A549 (cell line): Measurements from ENCODE around the gene MRPL33. TPM values are rescaled to one million over a fixed set of nuclear protein-coding genes. Genes with fewer than 3 reads are reported as not detected.
A peak's percentile ranks its signal among the peaks of the same experiment; 100 is the strongest.

Experiments used
- ATAC-seq, 2 experiments: fragments of 200-7000 bp in 1 of 2; fragments of >200 bp in 1 of 2; cut with Nextera tagmentation in 1 of 2; cut with Tn5 transposase in 1 of 2; 3 replicates each; pipeline versions ENCODE4 v1.8.0 to v1.9.1; 2018 to 2020; ENCODE audit warnings: mild to moderate bottlenecking in 1 of 2, moderate library complexity in 1 of 2
- CTCF ChIA-PET: fragments of 300-600 bp; sonication (Branson Sonifier 250); formaldehyde crosslinking; extraction: SDS; loops from one replicate; lab custom pipeline; 2021; ENCODE audit warnings: antibody characterized with exemption, inconsistent platforms; lab: Yijun Ruan, JAX
- POLR2A ChIA-PET: fragments of 350-600 bp; formaldehyde crosslinking; extraction: SDS; loops from one replicate; lab custom pipeline; 2021; ENCODE audit warnings: antibody characterized with exemption, inconsistent platforms; lab: Yijun Ruan, JAX
- DNase-seq, 2 experiments: peaks; one replicate each; pipeline versions ENCODE4 v3.0.0 to v3.0.0-alpha.2; 2011 to 2016; ENCODE audit warnings: low read depth in 1 of 2, low spot score in 1 of 2
- FAIRE-seq: peaks from 2 replicates; lab custom pipeline; 2011; peaks lifted over from hg19 to GRCh38; lab: Jason Lieb, UNC
- H3K27ac ChIP-seq, 2 experiments: fragments of >200 bp; sonication (Bioruptor Twin); formaldehyde crosslinking; 3 replicates each; pipeline ENCODE4 v1.5.1; 2016 to 2017
- H3K4me1 ChIP-seq: fragments of >200 bp; sonication (Bioruptor Twin); formaldehyde crosslinking; 3 replicates; pipeline ENCODE4 v1.6.1; 2016
- H3K4me2 ChIP-seq: fragments of >200 bp; sonication (Bioruptor Twin); formaldehyde crosslinking; 3 replicates; pipeline ENCODE4 v1.6.1; 2016
- H3K4me3 ChIP-seq: fragments of >200 bp; sonication (Bioruptor Twin); formaldehyde crosslinking; 3 replicates; pipeline ENCODE4 v1.5.1; 2016
- H3K9me3 ChIP-seq: fragments of >200 bp; sonication (Bioruptor Twin); formaldehyde crosslinking; 3 replicates; pipeline ENCODE4 v1.6.1; 2016
- BHLHE40 ChIP-seq: IDR thresholded peaks from 2 replicates; pipeline ENCODE4 v1.6.1; 2012; ENCODE audit warnings: low read depth, low read length, inconsistent platforms
- CBX2 ChIP-seq: fragments of 200-600 bp; sonication (generic); IDR thresholded peaks from 2 replicates; pipeline ENCODE4 v1.6.1; 2016; ENCODE audit warnings: low read depth, mild to moderate bottlenecking, borderline replicate concordance
- CEBPB ChIP-seq, 2 experiments: fragments of >200 bp in 1 of 2; sonication (Bioruptor Twin) in 1 of 2; formaldehyde crosslinking in 1 of 2; IDR thresholded peaks; 2 replicates each; pipeline ENCODE4 v1.6.1; 2012 to 2016
- CHD2 ChIP-seq: fragments of 150-350 bp; IDR thresholded peaks from 2 replicates; pipeline ENCODE4 v1.6.1; 2014; ENCODE audit warnings: low read length; ENCODE audit not compliant: partially characterized antibody
- CHD4 ChIP-seq: fragments of 200-600 bp; sonication (generic); IDR thresholded peaks from 2 replicates; pipeline ENCODE4 v1.6.1; 2016; ENCODE audit warnings: antibody characterized with exemption, mild to moderate bottlenecking, borderline replicate concordance
- EHMT2 ChIP-seq: fragments of 200-600 bp; sonication (generic); IDR thresholded peaks from 2 replicates; pipeline ENCODE4 v1.6.1; 2016; ENCODE audit warnings: antibody characterized with exemption, low read depth, mild to moderate bottlenecking, moderate library complexity
- ESRRA ChIP-seq: fragments of 150-350 bp; IDR thresholded peaks from 2 replicates; pipeline ENCODE4 v1.6.1; 2014; ENCODE audit warnings: mild to moderate bottlenecking, low read length, borderline replicate concordance
- FOSL2 ChIP-seq, 2 experiments: fragments of 450-650 bp in 1 of 2; fragments of >200 bp in 1 of 2; sonication (Bioruptor Twin) in 1 of 2; formaldehyde crosslinking; IDR thresholded peaks; 2 replicates each; pipeline versions ENCODE4 v1.5.0 to v1.6.1; 2016 to 2020; ENCODE audit warnings: mild to moderate bottlenecking in 1 of 2, moderate library complexity in 1 of 2
- FOXS1 ChIP-seq: fragments of 250-450 bp; sonication (Bioruptor Pico); IDR thresholded peaks from 2 replicates; pipeline ENCODE4 v1.5.0; 2020; ENCODE audit warnings: mild to moderate bottlenecking, moderate library complexity
- GATA3 ChIP-seq: IDR thresholded peaks from 2 replicates; pipeline ENCODE4 v1.6.1; 2012; ENCODE audit warnings: borderline replicate concordance
- HDAC2 ChIP-seq: fragments of 200-600 bp; sonication (generic); IDR thresholded peaks from 2 replicates; pipeline ENCODE4 v1.6.1; 2016
- HEYL ChIP-seq: fragments of 250-450 bp; sonication (Bioruptor Pico); IDR thresholded peaks from 2 replicates; pipeline ENCODE4 v1.8.0; 2021; ENCODE audit warnings: mild to moderate bottlenecking, moderate library complexity
- HOXA7 ChIP-seq: fragments of 250-450 bp; sonication (Bioruptor Pico); IDR thresholded peaks from 2 replicates; pipeline ENCODE4 v1.5.0; 2020; ENCODE audit warnings: mild to moderate bottlenecking, moderate library complexity
- JUN ChIP-seq, 2 experiments: fragments of >200 bp; sonication (Bioruptor Twin); formaldehyde crosslinking; IDR thresholded peaks; 2 replicates in 1 of 2; 3 replicates in 1 of 2; pipeline ENCODE4 v1.6.1; 2016 to 2017
- KDM1A ChIP-seq: fragments of 200-600 bp; sonication (generic); IDR thresholded peaks from 2 replicates; pipeline ENCODE4 v1.6.1; 2016; ENCODE audit warnings: low read depth, mild to moderate bottlenecking
- MYC ChIP-seq: IDR thresholded peaks from 2 replicates; pipeline ENCODE4 v1.6.1; 2012; ENCODE audit warnings: mild to moderate bottlenecking, inconsistent platforms, low read length, improper control_type of control experiment, borderline replicate concordance
- NFE2L2 ChIP-seq: fragments of 150-350 bp; conservative IDR thresholded peaks from 2 replicates; pipeline ENCODE4 v1.6.1; 2014; ENCODE audit warnings: low read length
- NPAS2 ChIP-seq: fragments of 250-450 bp; sonication (Bioruptor Pico); IDR thresholded peaks from 2 replicates; pipeline ENCODE4 v1.8.0; 2022; ENCODE audit warnings: mild to moderate bottlenecking, moderate library complexity, borderline replicate concordance
- NR3C1 ChIP-seq: fragments of >200 bp; sonication (Bioruptor Twin); formaldehyde crosslinking; IDR thresholded peaks from 3 replicates; pipeline ENCODE4 v1.6.1; 2017
- PHF8 ChIP-seq: fragments of 200-600 bp; sonication (generic); IDR thresholded peaks from 2 replicates; pipeline ENCODE4 v1.6.1; 2016; ENCODE audit warnings: low read depth, mild to moderate bottlenecking, antibody characterized with exemption, moderate library complexity, borderline replicate concordance
- POLR2A ChIP-seq: IDR thresholded peaks from 2 replicates; pipeline ENCODE4 v1.6.1; 2012; ENCODE audit warnings: mild to moderate bottlenecking, low read length
- RAD21 ChIP-seq, 2 experiments: fragments of >200 bp in 1 of 2; sonication (Bioruptor Twin) in 1 of 2; formaldehyde crosslinking in 1 of 2; IDR thresholded peaks in 1 of 2; conservative IDR thresholded peaks in 1 of 2; 2 replicates in 1 of 2; 3 replicates in 1 of 2; pipeline ENCODE4 v1.6.1; 2012 to 2018; ENCODE audit warnings: inconsistent platforms in 1 of 2
- RCOR1 ChIP-seq: fragments of 150-350 bp; IDR thresholded peaks from 2 replicates; pipeline ENCODE4 v1.6.1; 2014; ENCODE audit warnings: antibody characterized with exemption, low read length, low read depth
- SREBF2 ChIP-seq: fragments of 450-650 bp; IDR thresholded peaks from 2 replicates; pipeline ENCODE4 v1.6.1; 2014; ENCODE audit warnings: mild to moderate bottlenecking, moderate library complexity
- TFCP2L1 ChIP-seq: fragments of 250-450 bp; sonication (Bioruptor Pico); IDR thresholded peaks from 2 replicates; pipeline ENCODE4 v1.5.0; 2021; ENCODE audit warnings: mild to moderate bottlenecking
- ZC3H11A ChIP-seq: fragments of 450-650 bp; IDR thresholded peaks from 2 replicates; pipeline ENCODE4 v1.6.1; 2014; ENCODE audit warnings: antibody characterized with exemption, mild to moderate bottlenecking
- ZFP36 ChIP-seq: fragments of 450-650 bp; IDR thresholded peaks from 2 replicates; pipeline ENCODE4 v1.6.1; 2014; ENCODE audit warnings: borderline replicate concordance; ENCODE audit not compliant: partially characterized antibody
- ZSCAN20 ChIP-seq: fragments of 250-450 bp; sonication (Bioruptor Pico); IDR thresholded peaks from 2 replicates; pipeline ENCODE4 v1.8.0; 2022; ENCODE audit warnings: mild to moderate bottlenecking, moderate library complexity
- WGBS: methylation state at CpG from one replicate; pipeline ENCODE4 v1.1.6; 2017; ENCODE audit errors: missing lambda C conversion rate; 5-methylcytosine and 5-hydroxymethylcytosine counted together
- polyA plus RNA-seq, 4 experiments: library from polyadenylated mRNA; depleted of rRNA in 3 of 4; stranded (reverse); fragments of >200 nt; fragmentation: RNase III in 1 of 4; extraction: RNeasy Plus Mini Kit Qiagen cat#74134 plus additional on column Dnase treatment in 1 of 4; gene quantifications; 2 replicates in 3 of 4; 3 replicates in 1 of 4; pipeline ENCODE4 v1.2.3, GENCODE V29; 2011 to 2017
- TF ChIP-seq, protein P1 (sequence below): fragments of 250-450 bp; sonication (Bioruptor Pico); IDR thresholded peaks from 2 replicates; pipeline ENCODE4 v1.5.0; 2020; ENCODE audit warnings: low read depth, mild to moderate bottlenecking, moderate library complexity
- TF ChIP-seq, protein P2 (sequence below): IDR thresholded peaks from 2 replicates; pipeline ENCODE4 v1.6.1; 2012
- TF ChIP-seq, protein P3 (sequence below): IDR thresholded peaks from 2 replicates; pipeline ENCODE4 v1.6.1; 2012

MRPL33 gene
- polyA plus RNA-seq, 2 of the 4 experiments (the other 2 are of a cell fraction): 287 to 497 TPM

DNA sequence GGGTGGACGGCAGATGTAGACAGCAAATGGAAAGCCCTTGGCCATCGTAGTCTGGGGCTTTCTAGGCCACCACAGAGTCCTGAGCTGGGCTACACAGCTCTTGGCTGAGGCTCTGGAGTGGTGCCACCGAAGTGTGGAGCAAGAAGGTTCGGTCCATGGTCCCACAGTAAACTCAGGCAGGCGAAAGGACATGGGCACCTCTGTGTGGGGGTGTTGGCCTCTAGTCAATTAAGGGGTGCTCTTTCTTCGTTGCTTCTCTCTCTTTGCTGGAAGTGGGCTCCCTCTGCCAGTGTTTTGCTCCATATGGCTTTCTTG, 34.7 kb upstream of the MRPL33 start:
- CTCF ChIA-PET: interaction anchor here (1.0 to 3.1 kb wide), 8 partner anchors 8 to 717 kb away, joined by 3 to 32 read pairs (median 4); no protein-coding TSS in a partner anchor
- TF ChIP-seq CEBPB (IDR thresholded peaks at IDR 0.05): no peak
- TF ChIP-seq POLR2A: no peak
- TF ChIP-seq, protein P1, sequence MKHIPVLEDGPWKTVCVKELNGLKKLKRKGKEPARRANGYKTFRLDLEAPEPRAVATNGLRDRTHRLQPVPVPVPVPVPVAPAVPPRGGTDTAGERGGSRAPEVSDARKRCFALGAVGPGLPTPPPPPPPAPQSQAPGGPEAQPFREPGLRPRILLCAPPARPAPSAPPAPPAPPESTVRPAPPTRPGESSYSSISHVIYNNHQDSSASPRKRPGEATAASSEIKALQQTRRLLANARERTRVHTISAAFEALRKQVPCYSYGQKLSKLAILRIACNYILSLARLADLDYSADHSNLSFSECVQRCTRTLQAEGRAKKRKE (CRISPR knock-in tag): no peak
- TF ChIP-seq TFCP2L1 (CRISPR knock-in tag): no peak
- no peak for TF ChIP-seq RAD21 (conservative IDR thresholded peaks at IDR 0.05 in 1 of 2, IDR thresholded peaks at IDR 0.05 in 1 of 2)
- TF ChIP-seq HOXA7 (CRISPR knock-in tag): no peak
- no peak for TF ChIP-seq ZFP36
- TF ChIP-seq, protein P2, sequence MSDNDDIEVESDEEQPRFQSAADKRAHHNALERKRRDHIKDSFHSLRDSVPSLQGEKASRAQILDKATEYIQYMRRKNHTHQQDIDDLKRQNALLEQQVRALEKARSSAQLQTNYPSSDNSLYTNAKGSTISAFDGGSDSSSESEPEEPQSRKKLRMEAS: no peak
- no peak for TF ChIP-seq FOXS1 (CRISPR knock-in tag)
- no peak for TF ChIP-seq ZSCAN20
- TF ChIP-seq, protein P3, sequence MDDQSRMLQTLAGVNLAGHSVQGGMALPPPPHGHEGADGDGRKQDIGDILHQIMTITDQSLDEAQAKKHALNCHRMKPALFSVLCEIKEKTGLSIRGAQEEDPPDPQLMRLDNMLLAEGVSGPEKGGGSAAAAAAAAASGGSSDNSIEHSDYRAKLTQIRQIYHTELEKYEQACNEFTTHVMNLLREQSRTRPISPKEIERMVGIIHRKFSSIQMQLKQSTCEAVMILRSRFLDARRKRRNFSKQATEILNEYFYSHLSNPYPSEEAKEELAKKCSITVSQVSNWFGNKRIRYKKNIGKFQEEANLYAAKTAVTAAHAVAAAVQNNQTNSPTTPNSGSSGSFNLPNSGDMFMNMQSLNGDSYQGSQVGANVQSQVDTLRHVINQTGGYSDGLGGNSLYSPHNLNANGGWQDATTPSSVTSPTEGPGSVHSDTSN: no peak
- TF ChIP-seq NPAS2 (CRISPR knock-in tag): no peak
- TF ChIP-seq NFE2L2: no peak
- no peak for TF ChIP-seq PHF8
- ATAC-seq (no peak; a peak in 1 of 6 replicates), DNase-seq (no peak), FAIRE-seq (no peak)
- Histone ChIP-seq H3K4me3 (no peak overlapping the region), H3K9me3 (peaks cover 15% of the 10 kb centered on the region; the same call in 2 of the 3 replicates), H3K4me2 (no peak overlapping the region), H3K4me1 (peaks cover 17% of the 10 kb centered on the region), H3K27ac (peak overlapping the region; percentile 56 to 60; a peak in 4 of 6 replicates)
- WGBS: 87% methylated on average over 6 of the region's 6 CpGs
- POLR2A ChIA-PET: no interaction called here

DNA sequence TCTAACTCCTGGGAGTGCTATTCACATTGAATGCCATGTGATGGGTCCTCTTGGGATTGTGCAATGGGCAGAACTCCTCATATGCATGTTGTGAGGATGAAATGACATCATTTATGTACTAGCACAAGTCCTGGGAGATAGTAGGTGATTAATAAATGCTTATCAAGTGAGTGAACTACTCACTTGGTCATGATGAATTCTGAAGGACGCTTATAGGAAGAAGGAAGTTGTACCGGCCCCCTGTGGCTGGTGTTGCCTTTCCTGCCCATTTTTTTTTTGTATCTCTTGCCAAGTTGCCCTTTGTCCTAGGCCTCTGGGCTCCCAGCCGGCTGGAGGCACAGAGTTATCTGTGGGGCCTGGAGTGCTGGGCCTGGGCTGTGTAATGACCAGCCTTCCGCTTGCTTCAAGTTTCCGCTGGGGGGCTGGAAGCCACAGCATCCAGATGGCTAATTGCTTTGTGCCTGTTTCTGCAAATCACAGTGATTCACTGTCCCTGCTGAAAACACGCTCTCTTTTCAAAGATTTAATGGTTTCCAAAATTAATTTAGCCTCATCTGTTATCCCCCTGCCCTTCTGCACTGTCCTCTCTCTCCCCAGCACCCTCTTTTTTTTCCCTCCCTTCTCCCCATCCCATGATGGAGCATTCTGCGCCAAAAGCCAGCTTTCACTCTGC, 33.7 kb upstream of the MRPL33 start:
- Histone ChIP-seq H3K4me1 (peaks cover 17% of the 10 kb centered on the region), H3K9me3 (peaks cover 15% of the 10 kb centered on the region; the same call in 2 of the 3 replicates), H3K4me2 (peak overlapping the region; percentile 13), H3K27ac (peak overlapping the region; percentile 56 to 60; a peak in 5 of 6 replicates), H3K4me3 (no peak overlapping the region)
- ATAC-seq (peak; percentile 68 to 75), FAIRE-seq (no peak), DNase-seq (peak in 1 of 2 experiments; percentile 62)
- 56% methylated on average over 7 of the region's 7 CpGs for WGBS
- no peak for TF ChIP-seq EHMT2
- TF ChIP-seq RCOR1: no peak
- TF ChIP-seq CHD2: no peak
- no peak for TF ChIP-seq ZFP36
- TF ChIP-seq GATA3: no peak
- no peak for TF ChIP-seq NR3C1
- peak; percentile 85 to 90 for TF ChIP-seq CEBPB (IDR thresholded peaks at IDR 0.05)
- no peak for TF ChIP-seq FOSL2 (IDR thresholded peaks at IDR 0.05)
- peak; percentile 56 for TF ChIP-seq FOSL2 (CRISPR knock-in tag; IDR thresholded peaks at IDR 0.05)
- ChIA-PET POLR2A (no interaction called here), CTCF (interaction anchor here (1.0 to 3.1 kb wide), 5 partner anchors 9 to 54 kb away, joined by 3 to 32 read pairs (median 3); no protein-coding TSS in a partner anchor)

DNA sequence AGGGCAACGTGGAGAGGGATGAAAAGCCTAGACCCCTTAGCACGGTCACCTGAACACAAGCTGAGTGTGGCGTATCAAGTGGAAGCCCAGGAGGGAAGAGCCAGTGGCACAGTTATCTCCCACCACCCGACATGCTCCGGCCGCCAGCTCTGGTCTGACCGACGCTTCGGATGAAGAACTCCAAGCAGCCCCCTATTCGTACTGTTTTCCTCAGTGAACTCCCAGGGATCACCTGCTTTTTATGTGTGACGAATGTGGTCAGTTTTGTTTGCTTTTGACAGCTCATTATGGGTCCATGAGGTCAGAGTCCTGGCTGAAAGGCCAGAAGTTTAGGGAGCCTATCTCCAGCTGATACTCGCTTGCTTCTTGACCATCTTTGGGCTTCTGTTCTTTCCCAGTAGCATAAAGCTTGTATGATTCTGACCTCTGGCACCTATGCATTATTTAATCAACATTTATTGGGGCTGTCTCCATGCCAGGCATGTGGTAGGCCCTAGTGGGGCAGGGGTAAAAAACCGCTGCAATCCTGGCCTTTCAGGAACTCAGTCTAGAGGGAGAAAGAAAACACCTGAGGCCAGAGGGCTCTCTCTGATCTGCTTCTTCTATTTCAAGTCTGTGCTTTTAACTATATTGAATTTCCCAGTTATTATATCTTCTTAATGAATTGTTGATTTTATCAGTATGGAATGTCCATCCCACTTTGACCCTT, 33.0 kb upstream of the MRPL33 start:
- Histone ChIP-seq H3K4me2 (peak overlapping the region; percentile 13; the same call in 2 of the 3 replicates), H3K4me3 (no peak overlapping the region), H3K27ac (peak overlapping the region; percentile 50 to 60; a peak in 5 of 6 replicates), H3K4me1 (peaks cover 17% of the 10 kb centered on the region), H3K9me3 (peaks cover 15% of the 10 kb centered on the region; the same call in 2 of the 3 replicates)
- DNase-seq (no peak), FAIRE-seq (no peak), ATAC-seq (no peak; a peak in 1 of 6 replicates)
- ChIA-PET CTCF (interaction anchor here (1.0 to 3.1 kb wide), 3 partner anchors 15 to 35 kb away, joined by 3 to 32 read pairs (median 3); no protein-coding TSS in a partner anchor), POLR2A (no interaction called here)
- 86% methylated on average over 13 of the region's 13 CpGs for WGBS
- TF ChIP-seq ESRRA (no peak), CHD2 (no peak), KDM1A (no peak), JUN (IDR thresholded peaks at IDR 0.05) (no peak), ZC3H11A (no peak), CHD4 (no peak), HEYL (CRISPR knock-in tag) (no peak), HDAC2 (no peak), BHLHE40 (no peak), CBX2 (no peak), POLR2A (no peak), RCOR1 (no peak), CEBPB (IDR thresholded peaks at IDR 0.05) (no peak), SREBF2 (no peak), MYC (no peak)
- TF ChIP-seq, protein P1 (CRISPR knock-in tag): no peak
